Sigmoid colon (tissue), 7 donors: ENCODE measurements around the gene UTP4. TPM values are rescaled to one million over a fixed set of nuclear protein-coding genes. Genes with fewer than 3 reads are reported as not detected.

Source experiments
- DNase-seq: peaks from one replicate; pipeline ENCODE4 v3.0.0-alpha.2; 2019
- H3K27ac ChIP-seq, 4 donors: fragments of 200-600 bp; sonication (generic); one replicate each; pipeline ENCODE4 v1.5.1; 2016 to 2019; ENCODE audit warnings: mild to moderate bottlenecking in 1 of 4
- H3K27me3 ChIP-seq, 3 donors: fragments of 200-600 bp; sonication (generic); one replicate each; pipeline ENCODE4 v1.5.1; 2019; ENCODE audit warnings: mild to moderate bottlenecking in 1 of 3
- H3K36me3 ChIP-seq, 4 donors: fragments of 200-600 bp; sonication (generic); one replicate each; pipeline ENCODE4 v1.5.1; 2016 to 2019
- H3K4me1 ChIP-seq, 4 donors: fragments of 200-600 bp; sonication (generic); one replicate each; pipeline ENCODE4 v1.5.1; 2017 to 2019
- H3K4me3 ChIP-seq, 4 donors: fragments of 200-600 bp; sonication (generic); one replicate each; pipeline ENCODE4 v1.5.1; 2017 to 2019; ENCODE audit warnings: mild to moderate bottlenecking in 2 of 4, moderate library complexity in 1 of 4
- H3K9me3 ChIP-seq, 4 donors: fragments of 200-600 bp in 3 of 4; sonication (generic) in 3 of 4; one replicate each; pipeline versions ENCODE4 v1.5.1 to v1.6.1; 2013 to 2019
- EP300 ChIP-seq, 4 donors: sonication (generic); formaldehyde crosslinking; IDR thresholded peaks; one replicate each; pipeline ENCODE4 v1.6.1; 2017; ENCODE audit warnings: antibody characterized with exemption in 4 of 4
- POLR2A ChIP-seq, 2 donors: fragments of 450-650 bp; IDR thresholded peaks; one replicate each; pipeline ENCODE4 v1.6.1; 2016; ENCODE audit warnings: antibody characterized with exemption in 2 of 2, mild to moderate bottlenecking in 2 of 2, moderate library complexity in 2 of 2
- POLR2AphosphoS5 ChIP-seq, 4 donors: sonication (generic); formaldehyde crosslinking; IDR thresholded peaks; one replicate each; pipeline ENCODE4 v1.6.1; 2017; ENCODE audit warnings: antibody characterized with exemption in 4 of 4
- WGBS, 2 donors: extraction: QIAGEN DNeasy Blood & Tissue Kit; methylation state at CpG; one replicate each; pipeline ENCODE4 v1.1.7; 2013; 5-methylcytosine and 5-hydroxymethylcytosine counted together
- intact Hi-C: fragments of 100-400 bp; cut with DNase I; formaldehyde crosslinking; loops from one replicate; pipeline ENCODE4 v1.15.1; 2023
- polyA plus RNA-seq, 3 donors: library from polyadenylated mRNA; stranded (reverse); fragments of 200-250 nt; gene quantifications; one replicate each; pipeline ENCODE4 v1.2.3, GENCODE V29; 2013
- total RNA-seq, 4 donors: library from RNA; depleted of rRNA; stranded (reverse); fragments of >200 nt; gene quantifications; one replicate each; pipeline ENCODE4 v1.1.0, GENCODE V29; 2016
- TF ChIP-seq, protein P1 (sequence below), 4 experiments: fragments of 450-650 bp in 3 of 4; fragments of 200-600 bp in 1 of 4; IDR thresholded peaks; one replicate each; pipeline ENCODE4 v1.5.1; 2016 to 2019; ENCODE audit warnings: antibody characterized with exemption in 4 of 4, mild to moderate bottlenecking in 3 of 4, moderate library complexity in 2 of 4
- donor health status: healthy with polysubstance abuse.
- donor health status: Bipolar disorder and iron deficiency.
- donor health status: healthy.

The UTP4 gene
- total RNA-seq (10 to 100 TPM; 24.6 to 37.5 (median 27.8) TPM), polyA plus RNA-seq (10 to 100 TPM in 2 of 3 donors, 1 to 10 TPM in 1; 9.5 to 23.7 (median 13.8) TPM)

DNA sequence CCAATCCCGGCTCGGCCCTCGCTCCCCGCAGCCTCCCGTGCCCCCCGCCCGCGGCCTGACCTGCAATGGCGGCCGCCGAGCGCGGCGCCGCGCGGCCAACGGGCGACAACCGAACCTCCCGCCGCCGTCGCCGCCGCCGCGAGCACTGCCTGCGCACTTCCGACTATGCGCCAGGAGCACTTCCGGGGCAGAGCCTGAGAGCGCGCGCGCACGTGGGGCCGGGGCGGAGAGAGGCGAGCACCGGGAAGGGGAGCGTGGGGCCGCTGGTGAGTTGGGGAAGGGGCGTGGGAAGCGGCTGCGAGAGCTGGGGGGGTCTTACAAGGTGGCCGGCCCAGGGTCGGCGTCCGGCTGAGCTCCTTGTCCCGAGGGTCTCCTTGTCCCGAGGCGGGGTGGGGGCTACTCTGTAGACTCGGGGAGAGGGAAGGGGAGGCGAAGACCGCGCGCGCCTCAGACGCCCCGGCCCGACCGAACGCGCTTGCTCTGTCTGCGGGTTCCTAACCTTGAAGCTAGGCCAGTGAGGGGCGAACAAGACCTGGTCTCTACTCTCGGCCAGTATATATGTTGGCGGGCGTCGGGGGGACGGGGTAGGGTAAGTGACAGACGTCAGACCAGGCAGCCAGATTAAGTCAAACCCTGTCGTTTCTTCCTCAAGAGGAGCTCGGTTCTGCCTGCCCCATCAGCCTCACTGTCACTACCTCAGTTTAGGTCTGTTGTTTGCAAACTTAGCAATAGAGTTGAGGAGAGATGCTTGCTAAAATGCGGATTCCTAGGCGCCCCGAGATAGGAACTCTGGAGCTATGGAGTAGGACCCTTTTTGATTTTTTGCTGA lies at the start of gene UTP4, which contains the start of gene CHTF8:
TSS of gene UTP4 (plus strand) at position 226 of the 829 bp plus-strand sequence. CDS start 811 bp downstream, outside the sequence.
TSS of gene CHTF8 (minus strand) at position 165 of the 829 bp plus-strand sequence. CDS start 11,130 bp downstream, outside the sequence.
- Histone ChIP-seq H3K36me3 (peaks cover 0 to 12% (median 0%) of the 10 kb centered on the region in 4 donors), H3K4me3 (peak within 1 kb of the TSS; percentile 82 to 98 (median 88)), H3K27ac (peak within 1 kb of the TSS; percentile 89 to 96 (median 90)), H3K9me3 (no peaks in the 10 kb centered on the region), H3K4me1 (peaks cover 0 to 39% (median 24%) of the 10 kb centered on the region in 4 donors), H3K27me3 (no peaks in the 10 kb centered on the region)
- DNase-seq: peak; percentile 93
- 1% methylated on average over 78 of the region's 78 CpGs for WGBS, 2 donors
- TF ChIP-seq, protein P1, sequence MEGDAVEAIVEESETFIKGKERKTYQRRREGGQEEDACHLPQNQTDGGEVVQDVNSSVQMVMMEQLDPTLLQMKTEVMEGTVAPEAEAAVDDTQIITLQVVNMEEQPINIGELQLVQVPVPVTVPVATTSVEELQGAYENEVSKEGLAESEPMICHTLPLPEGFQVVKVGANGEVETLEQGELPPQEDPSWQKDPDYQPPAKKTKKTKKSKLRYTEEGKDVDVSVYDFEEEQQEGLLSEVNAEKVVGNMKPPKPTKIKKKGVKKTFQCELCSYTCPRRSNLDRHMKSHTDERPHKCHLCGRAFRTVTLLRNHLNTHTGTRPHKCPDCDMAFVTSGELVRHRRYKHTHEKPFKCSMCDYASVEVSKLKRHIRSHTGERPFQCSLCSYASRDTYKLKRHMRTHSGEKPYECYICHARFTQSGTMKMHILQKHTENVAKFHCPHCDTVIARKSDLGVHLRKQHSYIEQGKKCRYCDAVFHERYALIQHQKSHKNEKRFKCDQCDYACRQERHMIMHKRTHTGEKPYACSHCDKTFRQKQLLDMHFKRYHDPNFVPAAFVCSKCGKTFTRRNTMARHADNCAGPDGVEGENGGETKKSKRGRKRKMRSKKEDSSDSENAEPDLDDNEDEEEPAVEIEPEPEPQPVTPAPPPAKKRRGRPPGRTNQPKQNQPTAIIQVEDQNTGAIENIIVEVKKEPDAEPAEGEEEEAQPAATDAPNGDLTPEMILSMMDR (IDR thresholded peaks at IDR 0.05): no peak
- TF ChIP-seq EP300 (IDR thresholded peaks at IDR 0.05) (no peak), POLR2A (IDR thresholded peaks at IDR 0.05) (peak; percentile 47 to 61), POLR2AphosphoS5 (IDR thresholded peaks at IDR 0.05) (peak; percentile 96 to 99 (median 97))
- intact Hi-C loops: loop anchor here (5.0 kb wide), 2 partner anchors 285 to 605 kb away; no protein-coding TSS in a partner anchor

GRCh38 chr16:69083306-69083941 lies 49.0 kb upstream of the UTP4 start:
- no peaks in the 10 kb centered on the region for H3K27me3 ChIP-seq
- no peak overlapping the region for H3K27ac ChIP-seq
- H3K36me3 ChIP-seq: peaks cover 0 to 5% (median 0%) of the 10 kb centered on the region in 4 donors
- intact Hi-C loops: no loop called here
- H3K9me3 ChIP-seq: no peaks in the 10 kb centered on the region
- TF ChIP-seq POLR2AphosphoS5 (IDR thresholded peaks at IDR 0.05) (no peak), EP300 (IDR thresholded peaks at IDR 0.05) (no peak), POLR2A (IDR thresholded peaks at IDR 0.05) (no peak)
- TF ChIP-seq, protein P1 (IDR thresholded peaks at IDR 0.05): no peak
- no peak for DNase-seq
- no peaks in the 10 kb centered on the region for H3K4me1 ChIP-seq
- WGBS, 2 donors: 95 to 96% methylated on average over 16 of the region's 16 CpGs
- H3K4me3 ChIP-seq: no peak overlapping the region

DNA sequence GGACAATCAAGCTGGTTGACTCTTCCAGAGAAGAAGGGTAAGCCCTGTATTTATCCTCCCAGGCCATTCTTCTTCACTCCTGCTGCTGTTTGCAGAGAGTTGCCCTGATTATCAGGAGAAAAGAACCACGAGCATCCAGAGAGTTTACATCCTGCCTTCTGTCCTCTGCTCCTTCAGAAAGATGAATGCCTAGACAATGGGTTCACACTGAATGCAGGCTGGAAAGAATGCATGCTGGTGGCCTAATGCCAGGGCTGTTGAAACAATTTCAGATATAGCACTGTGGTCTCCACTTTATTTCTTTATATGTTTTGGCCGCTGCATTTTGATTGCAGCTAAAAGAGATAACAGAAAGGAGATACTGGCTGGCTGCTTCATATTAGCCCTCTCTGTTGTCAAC lies 48.2 kb upstream of the UTP4 start:
- TF ChIP-seq, protein P1 (IDR thresholded peaks at IDR 0.05): no peak
- TF ChIP-seq POLR2A (IDR thresholded peaks at IDR 0.05) (no peak), EP300 (IDR thresholded peaks at IDR 0.05) (no peak), POLR2AphosphoS5 (IDR thresholded peaks at IDR 0.05) (no peak)
- Histone ChIP-seq H3K36me3 (peaks cover 0 to 5% (median 0%) of the 10 kb centered on the region in 4 donors), H3K27ac (no peak overlapping the region), H3K4me1 (no peaks in the 10 kb centered on the region), H3K27me3 (no peaks in the 10 kb centered on the region), H3K9me3 (no peaks in the 10 kb centered on the region), H3K4me3 (no peak overlapping the region)
- DNase-seq: no peak
- WGBS, 2 donors: 72 to 81% methylated on average over 2 of the region's 2 CpGs
- intact Hi-C loops: no loop called here

DNA sequence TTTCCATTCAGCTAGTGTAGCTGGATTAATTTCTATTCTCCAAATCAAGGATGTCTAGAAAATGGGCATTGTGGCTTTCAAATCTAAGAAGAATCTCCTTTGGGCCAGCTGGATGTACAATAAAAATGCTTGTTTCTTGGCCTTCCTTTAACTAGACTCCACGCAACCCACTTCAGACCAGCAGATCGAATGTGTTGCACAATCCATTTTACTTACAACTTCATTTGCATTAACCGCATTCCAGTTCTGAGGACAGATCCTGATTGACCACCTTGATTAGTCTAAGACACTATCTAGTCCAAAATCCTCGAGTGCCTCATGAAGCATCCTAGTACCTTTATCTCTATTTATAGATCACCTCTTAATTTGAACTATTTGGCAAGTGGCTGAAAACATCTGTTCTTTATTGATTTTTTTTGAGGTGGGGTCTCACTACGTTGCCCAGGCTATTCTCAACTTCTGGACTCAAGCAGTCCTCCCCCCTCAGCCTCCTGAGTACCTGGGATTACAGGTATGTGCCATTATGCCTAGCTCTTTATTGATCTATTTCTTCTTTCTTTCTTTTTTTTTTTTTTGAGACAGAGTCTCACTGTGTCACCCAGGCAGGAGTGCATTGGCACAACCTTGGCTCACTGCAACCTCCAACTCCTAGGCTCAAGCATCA lies 47.3 kb upstream of the UTP4 start:
- WGBS, 2 donors: 89 to 90% methylated on average over 5 of the region's 5 CpGs
- intact Hi-C loops: no loop called here
- peaks cover 0 to 5% (median 0%) of the 10 kb centered on the region in 4 donors for H3K36me3 ChIP-seq
- H3K27me3 ChIP-seq: no peaks in the 10 kb centered on the region
- H3K4me3 ChIP-seq: no peak overlapping the region
- no peak overlapping the region for H3K27ac ChIP-seq
- H3K9me3 ChIP-seq: no peaks in the 10 kb centered on the region
- no peaks in the 10 kb centered on the region for H3K4me1 ChIP-seq
- DNase-seq: no peak
- TF ChIP-seq EP300 (IDR thresholded peaks at IDR 0.05) (no peak), POLR2AphosphoS5 (IDR thresholded peaks at IDR 0.05) (no peak), POLR2A (IDR thresholded peaks at IDR 0.05) (no peak)
- TF ChIP-seq, protein P1 (IDR thresholded peaks at IDR 0.05): no peak
